Upper lobe of left lung (tissue), 4 donors: ENCODE measurements around the gene BEST4.

ENCODE experiments used
- CTCF ChIP-seq, 6 experiments: fragments of 450-650 bp in 4 of 6; fragments of 200-600 bp in 2 of 6; sonication (generic) in 2 of 6; IDR thresholded peaks; one replicate each; pipeline ENCODE4 v1.5.1; 2016 to 2019; ENCODE audit warnings: antibody characterized with exemption in 6 of 6
- POLR2A ChIP-seq, 4 donors: fragments of 450-650 bp; IDR thresholded peaks; one replicate each; pipeline ENCODE4 v1.5.1; 2016 to 2017; ENCODE audit warnings: antibody characterized with exemption in 4 of 4, mild to moderate bottlenecking in 2 of 4

- TF ChIP-seq POLR2A (IDR thresholded peaks at IDR 0.05) (no peak), CTCF (IDR thresholded peaks at IDR 0.05) (no peak)
These were observed 15.0 kb upstream of the BEST4 start for GRCh38 chr1:44803062-44803311.
